Smooth muscle cell (in vitro differentiated cells): ENCODE measurements around the gene TSPYL6. TPM values are rescaled to one million over a fixed set of nuclear protein-coding genes. Genes with fewer than 3 reads are reported as not detected.

ENCODE experiments used
- DNase-seq: peaks from one replicate; lab custom pipeline; 2025; ENCODE audit not compliant: unreplicated experiment; lab: John Stamatoyannopoulos, UW
- H2AFZ ChIP-seq: fragments of 200-600 bp; sonication (generic); 2 replicates; pipeline ENCODE4 v1.6.0; 2016; ENCODE audit warnings: antibody characterized with exemption, low read depth, mild to moderate bottlenecking
- H3F3A ChIP-seq: fragments of 200-600 bp; sonication (generic); 2 replicates; pipeline ENCODE4 v1.6.0; 2017; ENCODE audit warnings: antibody characterized with exemption, low read depth
- H3K27ac ChIP-seq: fragments of 200-600 bp; sonication (generic); 2 replicates; pipeline ENCODE4 v1.5.1; 2016; ENCODE audit warnings: low read depth, mild to moderate bottlenecking
- H3K27me3 ChIP-seq: fragments of 200-600 bp; sonication (generic); 2 replicates; pipeline ENCODE4 v1.6.1; 2016; ENCODE audit warnings: low read depth, mild to moderate bottlenecking
- H3K36me3 ChIP-seq: fragments of 200-600 bp; sonication (generic); 2 replicates; pipeline ENCODE4 v1.5.1; 2016; ENCODE audit warnings: low read depth
- H3K4me1 ChIP-seq: fragments of 200-600 bp; sonication (generic); 2 replicates; pipeline ENCODE4 v1.5.1; 2016; ENCODE audit warnings: low read depth
- H3K4me2 ChIP-seq: fragments of 200-600 bp; sonication (generic); 2 replicates; pipeline ENCODE4 v1.6.0; 2016; ENCODE audit warnings: mild to moderate bottlenecking
- H3K4me3 ChIP-seq: fragments of 200-600 bp; sonication (generic); 2 replicates; pipeline ENCODE4 v1.5.1; 2016; ENCODE audit warnings: mild to moderate bottlenecking
- H3K79me2 ChIP-seq: fragments of 200-600 bp; sonication (generic); 2 replicates; pipeline ENCODE4 v1.6.0; 2016; ENCODE audit warnings: low read depth, mild to moderate bottlenecking
- H3K9ac ChIP-seq: fragments of 200-600 bp; sonication (generic); 2 replicates; pipeline ENCODE4 v1.6.0; 2016; ENCODE audit warnings: low read depth
- H3K9me3 ChIP-seq: fragments of 200-600 bp; sonication (generic); replicated peaks from 2 replicates; pipeline ENCODE4 v1.5.1; 2016; ENCODE audit warnings: low read depth
- H4K20me1 ChIP-seq: fragments of 200-600 bp; sonication (generic); 2 replicates; pipeline ENCODE4 v1.6.0; 2016; ENCODE audit warnings: low read depth
- CTCF ChIP-seq: fragments of 200-600 bp; sonication (generic); IDR thresholded peaks from 2 replicates; pipeline ENCODE4 v1.5.1; 2017; ENCODE audit warnings: borderline replicate concordance, mild to moderate bottlenecking, antibody characterized with exemption; ENCODE audit not compliant: insufficient read depth, poor library complexity, severe bottlenecking
- WGBS: methylation state at CpG from one replicate; pipeline ENCODE4 v1.1.7; 2016; ENCODE audit warnings: low lambda C conversion rate; 5-methylcytosine and 5-hydroxymethylcytosine counted together
- polyA plus RNA-seq: library from polyadenylated mRNA; unstranded; fragments of >200 nt; fragmentation: Nextera tagmentation; extraction: Ambion mirVana; gene quantifications from 2 replicates; pipeline ENCODE4 v1.2.1, GENCODE V29; 2016
- total RNA-seq: library from RNA; depleted of rRNA; stranded (reverse); fragments of >200 nt; gene quantifications from 2 replicates; pipeline ENCODE4 v1.2.3, GENCODE V29; 2014

The TSPYL6 gene
- total and polyA plus RNA-seq, 2 experiments from 2014 or later, result not detected

- Histone ChIP-seq H2AFZ (no peak overlapping the region), H4K20me1 (no peaks in the 10 kb centered on the region), H3K4me2 (no peak overlapping the region), H3K27ac (no peak overlapping the region), H3K27me3 (no peaks in the 10 kb centered on the region), H3F3A (no peaks in the 10 kb centered on the region), H3K79me2 (no peaks in the 10 kb centered on the region), H3K9ac (no peak overlapping the region), H3K4me1 (no peaks in the 10 kb centered on the region), H3K9me3 (no peaks in the 10 kb centered on the region), H3K4me3 (no peak overlapping the region), H3K36me3 (no peaks in the 10 kb centered on the region)
- no peak for DNase-seq
- WGBS, result 92% methylated on average over 6 of the region's 6 CpGs
- TF ChIP-seq CTCF, result no peak
Observed at GRCh38 chr2:54259413-54260240, 3.6 kb upstream of the TSPYL6 start.

- H3K4me3 ChIP-seq, result no peak overlapping the region
- no peak overlapping the region for H3K9ac ChIP-seq
- no peak overlapping the region for H2AFZ ChIP-seq
- no peaks in the 10 kb centered on the region for H3K36me3 ChIP-seq
- TF ChIP-seq CTCF, result no peak
- H4K20me1 ChIP-seq, result no peaks in the 10 kb centered on the region
- no peaks in the 10 kb centered on the region for H3K27me3 ChIP-seq
- no peaks in the 10 kb centered on the region for H3K79me2 ChIP-seq
- H3K4me1 ChIP-seq, result no peaks in the 10 kb centered on the region
- no peaks in the 10 kb centered on the region for H3K9me3 ChIP-seq
- no peaks in the 10 kb centered on the region for H3F3A ChIP-seq
- 25% methylated on average over 2 of the region's 2 CpGs for WGBS
- peak overlapping the region; percentile 11 for H3K4me2 ChIP-seq
- no peak overlapping the region for H3K27ac ChIP-seq
- DNase-seq, result no peak
Observed at GRCh38 chr2:54258166-54258565, 2.1 kb upstream of the TSPYL6 start.

GRCh38 chr2:54255230-54256090, 569 bp downstream of the TSPYL6 start:
- Histone ChIP-seq H3K27me3 (no peaks in the 10 kb centered on the region), H3K4me1 (no peaks in the 10 kb centered on the region), H3F3A (no peaks in the 10 kb centered on the region), H2AFZ (no peak overlapping the region), H3K9me3 (no peaks in the 10 kb centered on the region), H3K9ac (no peak overlapping the region), H3K36me3 (no peaks in the 10 kb centered on the region), H4K20me1 (no peaks in the 10 kb centered on the region), H3K79me2 (no peaks in the 10 kb centered on the region), H3K4me2 (no peak overlapping the region), H3K27ac (no peak overlapping the region), H3K4me3 (no peak overlapping the region)
- TF ChIP-seq CTCF, result no peak
- no peak for DNase-seq
- whole genome bisulfite sequencing, result 95% methylated on average over 37 of the region's 37 CpGs
